PC-3 (cell line): ENCODE results near the gene PLEKHA3.

ENCODE experiments used
- CTCF ChIP-seq: fragments of 300-600 bp; sonication (generic); conservative IDR thresholded peaks from 2 replicates; pipeline ENCODE4 v1.5.1; 2017; ENCODE audit warnings: antibody characterized with exemption, low read depth, mild to moderate bottlenecking, low read length
- EZH2 ChIP-seq: fragments of 300-600 bp; sonication (generic); IDR thresholded peaks from one replicate; pipeline ENCODE4 v1.6.1; 2017; ENCODE audit warnings: antibody characterized with exemption, mild to moderate bottlenecking, low read length; ENCODE audit not compliant: unreplicated experiment

GRCh38 chr2:178478439-178479274 is 1.6 kb upstream of the PLEKHA3 start, which contains the start of gene FKBP7:
- TF ChIP-seq EZH2: no peak
- peak; percentile 91 for TF ChIP-seq CTCF
